NCI-H1092 treated with DMSO at 0.1 percent for 48 hours (cell line): ENCODE data around the gene LAGE3.

Source experiments
- DNase-seq: peaks from one replicate; lab custom pipeline; 2025; lab: John Stamatoyannopoulos, UW

Gene LAGE3

DNA sequence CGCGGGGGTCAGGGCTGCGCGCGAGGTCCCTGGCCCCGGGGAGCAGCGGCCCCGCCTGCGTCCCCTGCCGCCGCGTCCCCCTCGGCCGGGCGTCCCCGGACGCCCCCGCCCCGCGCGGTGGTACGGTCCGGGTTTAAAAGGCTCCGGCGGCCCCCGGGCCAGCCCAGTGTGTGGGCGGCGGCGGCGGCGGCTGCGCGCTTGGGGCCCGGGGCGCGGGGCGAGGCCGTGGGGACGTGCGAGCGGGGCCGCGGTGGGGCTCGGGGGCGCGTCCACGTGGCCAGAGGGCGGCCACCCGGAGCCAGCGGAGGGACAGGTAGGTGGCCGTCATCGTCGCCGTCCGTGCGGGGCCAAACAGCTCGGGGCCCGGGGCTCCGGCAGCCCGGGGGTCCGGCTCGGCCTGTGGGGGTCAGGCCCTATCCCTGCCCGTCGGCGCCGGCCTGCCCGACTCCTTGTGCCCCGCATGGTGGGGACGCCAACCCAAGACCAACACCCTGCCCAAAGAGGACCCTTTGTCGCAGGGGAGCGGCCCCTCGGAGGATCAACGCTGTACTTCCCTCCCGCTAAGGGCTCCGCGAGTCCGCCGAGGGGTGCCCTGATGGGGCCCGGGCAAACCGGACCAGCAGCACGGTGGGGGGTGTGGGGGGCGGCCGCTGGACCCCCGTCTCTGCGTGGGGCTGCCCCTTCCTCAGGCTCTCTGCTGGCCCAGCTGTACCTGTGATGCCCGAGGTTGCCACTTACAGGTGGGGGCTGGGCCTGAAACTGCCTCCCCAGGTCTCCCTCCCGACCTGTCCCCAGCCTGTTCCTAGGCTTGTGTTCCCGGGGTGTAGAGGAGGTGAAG, 20.7 kb downstream of the LAGE3 start, which contains the start of gene PLXNA3:
PLXNA3 (plus strand) TSS at position 166 of the 838 bp plus-strand sequence. CDS start 1,903 bp downstream, outside the sequence.
- DNase-seq, result no peak

DNA sequence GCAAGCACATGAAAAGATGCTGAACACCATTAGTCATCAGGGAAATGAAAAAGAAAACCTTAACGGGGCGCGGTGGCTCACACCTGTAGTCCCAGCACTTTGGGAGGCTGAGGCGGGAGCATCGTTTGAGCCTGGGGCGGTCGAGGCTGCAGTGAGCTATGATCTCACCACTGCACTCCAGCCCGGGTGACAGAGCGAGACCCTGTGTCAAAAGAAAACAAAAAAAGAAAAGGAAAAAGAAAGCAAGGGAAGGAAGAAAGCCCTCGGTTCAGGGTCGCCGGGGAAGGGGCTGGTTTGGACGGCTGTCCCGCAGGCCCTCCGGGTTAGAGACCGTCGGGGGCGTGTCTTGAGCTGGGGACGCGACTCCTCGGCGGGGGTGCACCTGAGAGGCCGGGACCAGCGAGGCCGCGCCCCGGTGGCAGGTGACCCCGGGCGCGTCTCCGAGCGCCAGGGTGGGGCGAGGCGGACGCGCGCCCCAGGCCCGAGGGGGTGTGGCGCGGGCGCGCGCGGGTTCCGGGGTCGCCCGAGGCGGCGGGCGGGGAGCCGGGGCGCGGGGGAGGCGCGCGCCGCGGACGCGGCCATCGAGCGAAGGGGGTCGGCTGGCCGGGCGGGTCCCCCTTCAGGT, 21.5 kb downstream of the LAGE3 start:
- peak; percentile 26 for DNase-seq

DNA sequence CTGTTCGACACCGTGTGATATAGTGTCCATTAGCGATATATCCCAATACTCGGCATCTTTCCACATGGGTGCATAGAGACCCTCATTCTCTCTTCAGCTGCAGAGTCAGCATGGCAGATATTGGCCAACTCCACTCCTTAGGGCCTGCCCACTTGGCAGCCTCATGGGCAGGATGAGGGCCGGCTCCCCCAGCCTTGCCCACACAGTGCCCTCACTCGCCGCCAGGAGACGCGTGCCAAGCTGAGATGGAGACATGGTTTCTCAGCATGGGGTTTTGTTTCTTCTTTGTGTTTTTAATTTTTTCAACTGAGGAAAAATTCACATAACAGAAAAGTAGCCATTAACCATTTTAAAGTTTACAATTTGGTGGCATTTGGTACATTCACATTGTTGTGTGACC, 26.3 kb downstream of the LAGE3 start:
- no peak for DNase-seq

DNA sequence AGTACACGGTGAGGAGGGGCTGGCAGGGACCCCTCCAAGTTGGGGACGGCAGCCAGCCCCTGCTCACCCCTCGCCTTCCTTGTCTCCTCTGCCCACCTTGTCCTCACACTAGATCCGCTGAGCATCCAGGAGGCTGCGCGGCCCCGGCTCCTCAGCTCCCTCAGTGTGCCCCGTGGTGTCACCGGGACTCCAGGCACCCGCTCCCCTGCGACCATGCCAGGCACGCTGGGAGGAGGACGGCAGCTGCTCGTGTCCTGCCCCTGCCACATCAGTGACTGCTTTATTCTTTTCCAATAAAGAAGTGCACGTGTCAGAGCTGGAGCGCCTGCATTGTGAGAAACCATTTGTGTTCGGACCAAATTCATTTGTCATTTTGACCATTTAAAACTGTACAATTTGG, 28.8 kb downstream of the LAGE3 start:
- no peak for DNase-seq

DNA sequence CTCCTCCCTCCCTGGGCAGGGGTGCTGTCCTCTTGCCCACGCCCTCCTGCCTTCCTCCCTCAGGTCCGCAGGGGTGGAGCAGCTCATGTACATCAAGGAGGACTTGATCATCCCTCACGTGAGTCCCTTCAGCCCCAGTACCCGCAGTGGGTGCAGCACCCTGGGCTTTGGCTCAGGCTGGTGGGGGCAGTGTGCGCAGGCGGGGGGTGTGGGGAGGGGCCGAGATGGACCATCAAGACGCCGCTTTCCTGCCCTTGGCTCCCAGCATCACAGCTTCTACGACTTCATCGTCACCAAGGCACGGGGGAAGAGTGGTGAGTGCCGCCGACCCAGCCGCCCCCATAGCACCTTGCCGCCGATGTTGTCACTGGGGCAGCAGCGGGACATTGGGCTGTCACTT, 29.5 kb downstream of the LAGE3 start:
- no peak for DNase-seq

DNA sequence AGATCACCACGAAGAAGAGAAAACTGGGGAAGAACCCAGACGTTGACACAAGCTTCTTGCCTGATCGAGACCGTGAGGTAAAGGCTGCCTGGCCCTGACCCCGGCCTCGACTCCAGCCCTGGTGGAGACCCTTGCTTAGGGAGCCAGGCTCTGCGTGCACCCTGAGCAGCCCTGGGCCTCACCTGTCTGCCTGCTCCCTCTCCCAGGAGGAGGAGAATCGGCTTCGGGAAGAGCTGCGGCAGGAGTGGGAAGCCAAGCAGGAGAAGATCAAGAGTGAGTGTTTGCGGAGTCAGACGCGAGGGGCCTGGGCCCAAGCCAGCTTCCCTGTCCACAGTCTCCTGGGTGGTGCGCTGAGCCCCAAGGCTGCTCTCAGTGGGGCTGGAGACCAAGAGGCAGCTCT, 30.6 kb downstream of the LAGE3 start:
- no peak for DNase-seq

DNA sequence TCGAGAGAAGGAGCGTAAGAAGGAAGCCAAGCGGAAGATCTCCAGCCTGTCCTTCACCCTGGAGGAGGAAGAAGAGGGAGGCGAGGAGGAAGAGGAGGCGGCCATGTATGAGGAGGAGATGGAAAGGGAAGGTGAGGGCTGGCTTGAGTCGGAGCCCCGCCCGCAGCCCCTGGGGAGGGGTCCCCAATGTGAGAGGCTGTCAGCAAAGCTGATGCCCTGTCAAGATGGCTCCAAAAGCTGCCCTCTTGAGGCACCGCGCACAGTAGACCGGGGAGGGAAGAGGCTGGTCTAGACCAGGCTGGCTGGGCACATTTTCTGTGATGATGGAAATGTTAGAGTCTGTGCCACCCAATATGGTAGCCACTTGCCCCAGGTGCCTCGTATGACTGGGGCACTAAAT, 32.7 kb downstream of the LAGE3 start:
- no peak for DNase-seq

DNA sequence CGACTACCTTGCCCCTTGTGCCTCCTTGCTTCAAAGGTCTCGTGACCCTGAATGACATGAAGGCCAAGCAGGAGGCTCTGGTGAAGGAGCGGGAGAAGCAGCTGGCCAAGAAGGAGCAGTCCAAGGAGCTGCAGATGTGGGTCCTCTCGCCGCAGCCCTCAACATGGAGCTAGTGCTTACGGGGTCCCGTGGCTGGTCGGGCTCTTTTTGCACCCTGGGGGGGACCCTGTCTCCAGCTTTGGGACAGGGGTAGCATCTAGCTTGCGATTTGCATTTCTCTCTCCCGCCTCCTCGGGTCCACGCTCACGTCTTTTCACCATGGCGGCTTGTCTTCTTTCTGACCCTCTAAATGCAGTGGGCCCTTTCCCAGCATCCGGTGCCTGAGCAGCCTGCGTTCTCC, 33.3 kb downstream of the LAGE3 start:
- no peak for DNase-seq

DNA sequence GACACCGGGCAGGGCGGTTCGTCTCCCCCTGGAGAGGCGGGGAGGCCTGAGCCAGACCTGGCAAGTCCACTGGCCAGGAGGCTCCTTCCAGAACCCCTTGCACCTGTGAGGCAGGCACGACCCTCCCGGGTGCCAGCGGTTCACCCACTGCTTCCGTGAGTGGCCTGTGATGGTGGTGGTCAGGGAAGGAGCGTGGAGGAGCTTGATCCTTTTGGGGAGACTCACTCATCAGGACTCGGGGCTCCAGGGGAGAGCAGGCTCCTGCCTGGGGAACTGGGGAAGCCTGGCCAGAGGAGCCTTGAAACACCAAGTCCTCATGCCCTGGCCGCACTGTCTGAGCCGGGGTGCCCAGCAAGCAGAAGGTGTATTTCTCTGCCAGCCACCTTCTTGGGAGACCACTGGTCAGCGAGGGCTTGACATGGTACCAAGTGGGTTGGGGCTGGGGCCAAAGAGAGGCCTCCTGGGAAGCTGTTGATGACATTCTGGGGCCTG, 34.3 kb downstream of the LAGE3 start:
- no peak for DNase-seq

DNA sequence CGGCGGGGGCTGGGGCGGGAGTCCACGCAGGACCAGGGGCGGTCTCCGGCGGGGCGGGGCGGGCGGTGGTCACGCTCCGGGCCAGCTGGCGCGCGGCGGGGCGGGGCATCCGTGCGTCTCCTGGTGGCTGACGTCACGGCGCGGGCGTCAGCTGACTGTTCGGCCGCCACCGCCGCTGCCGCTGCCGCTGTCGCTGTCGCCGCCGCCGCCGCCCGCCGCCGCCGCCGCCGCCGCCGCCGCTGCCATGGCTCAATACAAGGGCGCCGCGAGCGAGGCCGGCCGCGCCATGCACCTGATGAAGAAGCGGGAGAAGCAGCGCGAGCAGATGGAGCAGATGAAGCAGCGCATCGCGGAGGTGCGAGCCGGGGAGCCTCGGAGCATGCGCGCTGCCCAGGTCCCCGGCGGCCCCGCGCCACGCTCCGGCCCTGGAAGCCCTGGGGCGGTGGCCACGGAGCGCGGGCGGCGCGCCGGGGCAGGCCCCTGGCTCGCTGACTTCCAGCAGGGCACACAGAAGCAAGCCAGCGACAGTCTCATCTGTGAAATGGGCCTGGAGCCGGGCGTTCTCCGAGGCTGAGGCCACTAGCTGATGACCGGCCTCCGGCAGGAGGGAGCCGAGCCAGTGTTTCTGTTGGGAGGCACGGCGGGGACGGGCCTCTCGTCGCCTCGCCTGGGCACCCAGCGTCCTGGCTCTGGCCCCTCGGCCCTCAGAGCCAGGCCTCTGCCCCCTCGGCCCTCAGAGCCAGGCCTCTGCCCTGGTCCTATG, 34.9 kb downstream of the LAGE3 start, which contains the start of gene FAM50A:
FAM50A (plus strand) TSS at position 150 of the 763 bp plus-strand sequence; CDS start at position 245, 95 bp downstream.
- DNase-seq, result peak; percentile 68

DNA sequence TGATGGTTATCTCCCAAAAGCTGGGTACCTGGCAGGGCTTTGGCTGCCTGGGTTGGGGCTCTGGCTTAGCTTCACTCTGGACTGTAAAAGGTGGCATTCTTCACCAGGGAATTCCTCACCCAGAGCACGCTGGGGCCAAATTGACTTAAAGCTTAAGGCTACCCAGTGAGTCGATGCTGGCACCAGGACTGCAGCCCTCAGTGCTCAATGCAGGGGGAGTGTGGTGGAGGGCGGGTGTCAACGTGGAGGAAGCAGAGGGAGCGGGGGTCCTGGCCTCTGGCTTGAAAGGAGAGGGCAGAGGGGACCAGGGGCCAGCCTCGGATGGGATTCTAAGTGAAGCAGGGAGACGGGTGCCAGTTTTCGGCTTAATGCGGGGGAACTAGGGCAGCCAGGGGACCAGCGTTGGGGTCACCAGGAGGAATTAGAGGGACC, 35.6 kb downstream of the LAGE3 start:
- DNase-seq, result no peak

DNA sequence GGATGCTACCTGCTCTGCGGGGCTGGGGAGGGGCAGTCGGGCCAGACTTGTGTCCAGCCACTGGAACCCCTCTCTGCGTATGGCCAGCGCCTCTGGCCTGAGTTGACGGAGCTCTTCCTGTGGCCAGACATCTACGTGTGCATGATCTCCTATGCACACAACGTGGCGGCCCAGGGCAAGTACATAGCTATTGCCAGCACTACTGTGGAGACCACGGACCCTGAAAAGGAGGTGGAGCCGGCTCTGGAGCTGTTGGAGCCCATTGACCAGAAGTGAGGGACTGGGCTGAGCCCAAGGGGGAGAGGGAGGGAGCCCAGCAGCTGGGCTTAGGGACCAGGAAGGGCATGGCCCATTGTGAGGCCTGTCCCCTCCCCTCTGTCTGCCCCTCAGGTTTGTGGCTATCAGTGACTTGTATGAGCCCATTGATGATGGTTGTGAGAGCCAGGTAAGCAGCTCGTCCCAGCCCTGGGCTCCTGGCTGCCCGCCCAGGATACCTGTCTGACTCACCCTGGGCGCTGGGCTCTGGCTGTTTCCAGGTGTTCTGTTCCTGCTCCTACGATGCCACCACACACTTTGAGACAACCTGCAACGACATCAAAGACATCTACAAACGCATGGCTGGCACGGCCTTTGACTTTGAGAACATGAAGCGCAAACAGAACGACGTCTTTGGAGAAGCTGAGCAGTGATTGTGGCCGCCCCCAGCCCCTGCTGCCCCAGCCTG, 36.9 kb downstream of the LAGE3 start:
- DNase-seq, result no peak

DNA sequence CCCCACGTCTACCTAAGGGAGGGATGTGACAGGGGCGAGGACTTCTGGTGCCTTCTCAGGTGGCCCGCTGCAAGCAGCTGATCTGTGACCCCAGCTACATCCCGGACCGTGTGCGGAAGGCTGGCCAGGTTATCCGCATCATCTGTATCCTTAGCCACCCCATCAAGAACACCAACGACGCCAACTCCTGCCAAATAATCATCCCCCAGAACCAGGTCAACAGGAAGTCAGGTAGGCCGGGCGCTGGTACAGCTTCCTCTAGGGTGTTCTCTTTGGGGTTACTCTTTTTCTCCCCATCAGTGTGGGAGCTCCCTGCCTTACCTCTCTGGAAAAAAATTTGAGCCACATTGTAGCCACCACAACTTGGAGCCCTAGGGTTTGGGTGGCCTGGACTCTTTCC, 37.5 kb downstream of the LAGE3 start:
- DNase-seq, result no peak

DNA sequence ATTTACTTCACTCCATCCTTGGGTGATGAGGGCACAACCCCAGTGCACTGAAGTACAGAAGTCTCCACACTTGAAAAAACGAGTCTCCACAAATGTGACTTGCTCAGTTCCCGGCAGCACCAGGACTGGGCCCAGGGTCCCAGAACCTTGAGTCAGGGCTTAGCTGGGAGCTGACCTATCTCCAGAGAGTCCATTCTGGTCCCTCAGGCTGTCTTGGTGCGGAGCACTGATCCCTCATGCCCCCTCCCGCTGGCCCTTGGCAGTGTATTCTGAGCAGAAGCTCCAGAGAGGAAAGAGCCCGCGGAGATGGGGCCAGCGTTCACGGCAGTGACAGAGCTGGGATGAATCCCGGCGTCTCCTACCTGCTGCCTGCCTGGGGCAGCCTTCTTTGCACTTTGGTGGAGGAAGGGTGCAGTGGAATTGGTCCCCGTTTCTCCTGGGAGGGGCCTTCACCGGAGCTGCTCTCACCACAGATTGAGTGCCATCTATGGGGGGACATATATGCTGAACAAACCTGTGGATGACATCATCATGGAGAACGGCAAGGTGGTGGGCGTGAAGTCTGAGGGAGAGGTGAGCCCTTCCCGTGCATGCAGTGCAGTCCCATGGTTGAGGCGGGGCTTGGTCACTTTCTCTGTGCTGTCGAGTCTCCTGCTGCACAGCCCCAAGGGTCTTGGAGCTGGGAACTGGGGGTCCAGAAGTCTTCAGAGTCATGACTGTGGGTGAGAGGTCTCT, 38.3 kb downstream of the LAGE3 start:
- DNase-seq, result no peak

DNA sequence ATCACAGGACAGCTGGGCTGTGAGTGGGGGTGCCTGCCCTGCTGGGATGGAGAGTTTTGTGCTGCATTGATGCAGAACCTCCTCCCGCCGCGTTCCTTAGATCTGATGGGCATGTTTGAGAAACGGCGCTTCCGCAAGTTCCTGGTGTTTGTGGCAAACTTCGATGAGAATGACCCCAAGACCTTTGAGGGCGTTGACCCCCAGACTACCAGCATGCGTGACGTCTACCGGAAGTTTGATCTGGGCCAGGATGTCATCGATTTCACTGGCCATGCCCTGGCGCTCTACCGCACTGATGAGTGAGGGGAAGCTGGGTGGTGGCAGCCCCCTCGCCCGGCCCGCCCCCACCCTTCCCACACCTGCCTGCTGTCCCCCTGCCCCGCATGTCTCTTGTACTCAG, 39.2 kb downstream of the LAGE3 start:
- DNase-seq, result no peak

DNA sequence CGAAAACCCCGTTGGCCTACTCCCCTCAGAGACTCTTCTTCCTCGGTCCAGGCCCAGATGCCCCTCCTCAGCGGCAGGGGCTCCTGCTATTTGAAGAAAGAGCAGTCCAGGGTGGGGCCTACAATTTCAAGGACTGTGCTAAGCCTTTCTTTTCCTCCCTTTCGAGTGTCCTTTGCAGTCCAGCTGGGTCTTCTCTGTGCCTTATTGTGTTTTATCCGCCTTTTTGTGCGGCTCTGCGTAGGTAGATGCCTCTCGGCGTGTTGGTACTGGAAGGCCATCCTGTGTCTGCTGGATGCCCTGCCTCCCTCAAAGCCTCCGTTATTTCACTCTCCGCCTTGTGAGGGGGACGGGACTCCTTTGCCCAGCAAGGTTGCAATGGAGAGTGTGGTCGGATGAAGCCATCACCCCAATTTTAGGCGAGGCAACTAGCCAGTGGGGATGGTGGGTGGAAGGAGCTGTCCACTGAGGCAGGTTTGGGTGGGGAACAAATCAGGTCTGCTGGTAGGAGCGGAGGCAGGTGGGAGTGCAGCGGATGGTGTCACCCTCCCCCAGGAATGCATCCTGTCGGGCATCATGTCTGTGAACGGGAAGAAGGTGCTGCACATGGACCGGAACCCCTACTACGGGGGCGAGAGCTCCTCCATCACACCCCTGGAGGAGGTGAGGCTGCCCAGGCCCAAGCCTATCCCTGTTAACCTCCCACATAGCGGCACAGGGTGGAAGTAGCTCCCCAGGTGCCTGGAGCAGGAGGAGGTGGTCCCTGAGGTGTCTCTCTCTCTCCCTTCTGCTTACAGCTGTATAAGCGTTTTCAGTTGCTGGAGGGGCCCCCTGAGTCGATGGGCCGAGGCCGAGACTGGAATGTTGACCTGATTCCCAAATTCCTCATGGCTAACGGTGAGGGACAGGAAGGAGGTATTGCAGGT, 40.8 kb downstream of the LAGE3 start:
- DNase-seq, result no peak

DNA sequence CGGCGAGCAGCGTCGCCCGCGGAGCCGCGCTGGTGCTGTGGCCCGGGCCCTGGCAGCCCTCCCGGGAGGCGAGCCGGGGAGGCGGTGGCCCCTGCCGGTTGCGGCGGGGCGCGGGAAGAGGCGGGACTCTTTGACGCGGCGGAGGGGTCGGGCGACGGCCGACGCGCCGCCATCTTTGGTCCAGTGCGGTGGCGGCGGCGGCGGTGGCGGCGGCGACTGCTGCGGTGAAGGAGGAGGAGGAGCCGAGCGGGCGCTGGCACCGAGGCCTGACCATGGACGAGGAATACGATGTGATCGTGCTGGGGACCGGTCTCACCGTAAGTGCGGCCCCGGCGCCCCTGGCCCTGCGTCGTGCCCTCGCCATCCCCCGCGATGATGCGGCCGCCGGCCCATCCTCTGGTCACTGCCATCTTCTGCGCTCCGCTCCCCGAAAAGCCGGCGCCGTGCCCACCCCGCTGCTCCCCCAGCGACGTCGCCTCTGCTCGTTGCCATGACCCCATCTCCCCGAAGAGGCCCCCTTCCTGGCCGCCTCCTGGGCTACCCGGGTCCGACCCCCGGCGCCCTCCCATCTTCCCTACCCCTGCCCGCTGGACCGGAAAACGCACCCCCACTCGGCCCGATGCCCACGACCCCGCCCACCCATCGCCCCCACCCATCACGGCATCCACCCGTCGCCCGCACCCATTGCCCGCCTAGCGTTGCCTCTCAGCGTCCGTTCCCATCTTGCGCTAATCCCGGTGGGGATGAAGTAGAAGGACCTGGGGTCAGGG, 41.9 kb downstream of the LAGE3 start, which contains the start of gene GDI1:
GDI1 (plus strand) TSS at position 172 of the 770 bp plus-strand sequence; CDS start at position 273, 101 bp downstream.
- DNase-seq, result peak; percentile 41

DNA sequence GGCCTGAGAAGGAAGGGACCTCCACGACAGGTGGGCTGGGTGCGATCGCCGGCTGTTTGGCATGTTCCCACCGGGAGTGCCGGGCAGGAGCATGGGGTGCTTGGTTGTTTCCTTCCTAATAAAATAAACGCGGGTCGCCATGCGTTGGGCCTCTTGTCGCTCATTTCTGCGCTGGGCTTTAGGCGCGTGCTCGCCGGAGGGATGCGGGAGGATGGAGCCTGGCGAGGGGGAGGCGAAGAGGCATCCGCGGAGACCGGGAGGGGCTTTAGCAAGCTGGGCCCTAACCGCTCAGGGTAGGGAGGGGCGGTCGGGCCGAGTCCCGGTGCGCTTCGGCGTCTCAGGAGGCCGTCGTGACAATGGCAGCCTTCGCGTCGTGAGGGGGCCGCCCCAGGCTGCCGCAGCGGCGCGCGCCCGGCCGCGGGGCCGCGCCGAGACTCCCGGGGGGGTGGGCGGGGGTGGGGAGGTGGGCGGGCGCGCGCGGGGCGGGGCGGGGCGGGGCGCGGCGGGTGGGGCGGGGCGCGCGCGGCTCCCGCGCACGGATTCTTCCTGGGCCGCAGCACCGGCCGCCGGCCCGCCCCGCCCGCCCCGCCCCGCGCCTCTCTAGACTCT, 42.6 kb downstream of the LAGE3 start:
- DNase-seq, result peak; percentile 42
